NCI-H1092 (cell line): Measurements from ENCODE around the gene SBNO2.
"Not testable (repeated sequence)": the region's sequence is repeated elsewhere in the genome, so short reads cannot be mapped to it uniquely, and the experiment has no call there.

Experiments
- DNase-seq: peaks from one replicate; lab custom pipeline; 2025; lab: John Stamatoyannopoulos, UW

Gene SBNO2

GRCh38 chr19:1118999-1119398 is 55.1 kb downstream of the SBNO2 start:
- DNase-seq, result no peak

GRCh38 chr19:1117654-1118053 is 56.4 kb downstream of the SBNO2 start:
- DNase-seq, result no peak

DNA sequence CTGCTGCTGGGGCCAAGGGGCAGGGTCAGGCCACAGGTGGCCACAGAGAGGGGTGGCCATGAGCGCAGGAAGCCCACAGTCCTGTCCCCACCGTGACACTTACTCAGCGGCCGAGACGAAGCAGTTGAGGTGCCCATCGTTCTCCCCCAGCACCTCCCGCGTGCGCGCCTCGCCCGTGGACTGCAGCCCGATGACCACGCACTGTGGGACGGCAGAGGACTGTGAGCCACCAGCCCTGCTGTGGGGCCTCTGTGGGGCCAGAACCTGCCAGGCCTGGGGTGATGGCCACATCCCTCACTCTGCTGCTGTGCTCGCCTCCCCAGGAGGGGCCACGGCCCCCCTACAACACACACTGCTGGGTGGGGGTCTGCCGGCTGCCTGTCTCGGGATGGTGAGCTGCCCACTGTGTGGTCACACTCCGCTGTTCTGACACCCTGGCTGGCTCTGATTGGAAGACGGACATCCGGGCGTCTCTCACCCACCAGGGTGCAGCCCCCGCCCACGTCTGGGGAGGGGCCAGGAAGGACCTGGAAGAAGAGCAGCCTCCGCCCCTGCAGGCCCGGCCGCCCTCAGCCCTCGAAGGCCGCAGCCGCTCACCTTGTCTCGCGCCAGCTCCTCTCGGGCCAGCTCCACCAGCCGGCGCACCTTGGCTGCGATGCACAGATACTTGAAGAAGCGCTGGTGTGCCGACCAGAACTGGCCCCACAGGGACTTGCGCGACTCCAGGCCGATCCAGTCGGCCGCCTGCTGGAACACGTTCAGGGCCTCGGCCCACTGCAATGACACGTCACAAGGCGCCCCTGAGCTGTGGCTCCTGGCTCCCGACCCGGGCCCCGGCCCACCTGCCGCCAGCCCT is 57.1 kb downstream of the SBNO2 start:
- no peak for DNase-seq

DNA sequence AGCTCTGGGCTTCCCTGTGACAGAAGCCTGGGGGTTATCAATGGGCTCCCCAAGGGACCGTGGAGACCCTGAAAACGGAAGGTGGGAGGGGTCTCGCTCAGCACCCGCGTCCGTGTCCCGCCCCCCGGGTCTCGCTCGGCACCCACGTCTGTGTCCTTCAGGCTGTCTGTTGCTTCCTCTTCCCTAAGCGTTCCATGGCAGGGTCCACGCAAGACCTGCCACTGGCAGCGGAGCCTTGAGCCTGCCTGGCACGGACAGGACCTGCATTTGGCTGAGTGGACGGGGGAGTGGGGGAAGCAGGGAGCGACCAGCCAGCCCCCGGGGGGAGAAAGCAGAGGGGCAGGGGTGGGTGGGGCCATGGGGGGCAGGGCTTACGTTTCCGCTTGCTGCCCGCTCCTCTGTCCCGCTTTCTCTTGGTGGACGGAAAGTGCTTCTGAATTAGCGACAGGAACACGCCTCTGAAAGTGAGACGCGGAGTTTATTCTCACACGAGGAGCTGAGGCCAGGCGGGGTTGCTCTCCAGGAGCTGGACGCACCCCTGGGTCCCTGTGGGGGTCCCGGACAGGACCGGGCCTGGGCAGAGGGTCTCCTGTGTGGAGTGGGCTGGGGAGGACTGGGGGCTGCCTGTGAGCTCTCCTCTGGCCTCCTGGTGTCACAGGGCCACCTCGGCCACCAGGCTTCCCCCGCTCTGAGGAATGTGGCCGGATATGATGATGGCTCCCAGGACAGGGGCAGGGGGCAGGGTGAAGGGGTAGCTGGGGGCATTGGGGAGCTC is 58.2 kb downstream of the SBNO2 start:
- DNase-seq, result no peak

DNA sequence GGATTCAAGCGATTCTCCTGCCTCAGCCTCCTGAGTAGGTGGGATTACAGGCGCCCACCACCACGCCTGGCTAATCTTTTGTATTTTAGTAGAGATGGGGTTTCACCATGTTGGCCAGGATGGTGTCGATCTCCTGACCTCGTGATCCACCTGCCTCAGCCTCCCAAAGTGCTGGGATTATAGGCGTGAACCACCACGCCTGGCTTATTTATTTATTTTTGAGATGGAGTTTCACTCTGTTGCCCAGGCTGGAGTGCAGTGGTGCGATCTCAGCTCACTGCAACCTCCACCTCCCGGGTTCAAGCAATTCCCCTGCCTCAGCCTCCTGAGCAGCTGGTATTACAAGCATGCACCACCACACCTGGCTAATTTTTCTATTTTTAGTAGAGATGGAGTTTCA is 59.3 kb downstream of the SBNO2 start:
- not testable (repeated sequence) for DNase-seq

DNA sequence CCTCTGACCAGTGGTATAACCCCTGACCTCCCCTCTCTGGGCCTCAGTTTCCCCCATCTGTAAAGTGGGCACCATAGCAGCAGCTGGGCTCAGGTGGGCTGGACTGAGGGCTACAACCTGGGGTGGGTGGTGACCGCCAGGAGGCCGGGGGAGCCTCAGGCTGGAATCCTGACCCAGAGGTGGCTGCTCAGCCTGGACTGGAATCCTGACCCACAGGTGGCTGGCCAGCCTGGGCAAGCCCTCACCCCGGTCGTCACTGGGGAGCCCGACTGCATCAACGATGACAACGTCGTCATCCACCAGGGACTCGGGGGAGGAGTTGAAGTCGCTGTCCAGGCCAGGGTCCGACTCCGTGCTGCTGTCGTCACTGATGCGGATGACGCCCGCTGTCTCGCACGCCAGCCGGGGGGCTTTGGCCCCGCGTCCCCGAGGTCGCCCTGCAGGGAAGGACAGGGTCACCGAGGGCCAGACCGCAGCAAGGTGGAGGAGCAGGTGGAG is 60.0 kb downstream of the SBNO2 start:
- no peak for DNase-seq

DNA sequence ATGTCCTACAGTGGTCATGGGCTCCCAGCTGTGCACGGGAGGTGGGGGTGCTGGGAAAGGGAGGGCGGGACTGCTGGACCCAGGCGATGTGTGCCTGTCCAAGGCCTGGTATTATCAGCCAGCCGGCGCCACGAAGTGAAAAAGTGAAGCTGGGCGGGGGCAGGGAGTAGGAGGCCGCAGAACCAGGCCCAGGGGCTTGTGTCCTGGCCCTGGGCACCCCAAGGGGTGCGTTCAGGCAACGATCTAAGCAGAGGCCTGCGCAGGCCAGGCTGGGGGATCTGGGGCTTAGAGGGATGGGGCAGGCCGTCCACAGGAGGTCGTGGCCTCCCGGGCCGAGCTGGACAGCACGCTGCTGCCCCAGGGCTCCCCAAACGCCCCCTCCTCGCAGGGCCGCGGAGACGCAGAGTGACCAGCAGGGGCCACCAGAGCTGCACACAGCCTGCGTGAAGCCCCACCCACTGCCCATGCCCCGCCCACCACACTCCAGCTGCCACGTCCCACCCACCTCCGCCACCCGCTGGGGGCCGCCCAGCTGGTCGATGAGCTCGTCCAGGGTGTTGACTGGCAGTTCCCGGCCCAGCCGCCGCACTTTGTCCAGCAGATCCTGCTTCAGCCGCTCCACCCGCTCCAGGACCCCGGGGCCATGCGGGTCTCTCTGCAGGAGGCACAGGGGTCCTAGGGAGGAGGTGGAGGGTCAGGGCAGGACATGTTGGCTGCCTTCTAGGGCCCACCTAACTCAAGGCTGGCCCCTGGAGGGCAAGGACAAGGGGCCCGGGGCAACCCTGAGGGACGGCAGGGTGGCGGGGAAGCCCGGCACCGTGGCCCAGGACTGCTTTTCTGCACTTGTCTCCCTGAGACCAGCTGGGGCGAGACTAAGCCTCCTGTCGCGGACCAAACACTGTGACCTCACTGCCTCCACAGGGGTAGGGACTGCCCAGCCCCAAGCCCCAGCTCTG is 60.8 kb downstream of the SBNO2 start:
- DNase-seq, result no peak

DNA sequence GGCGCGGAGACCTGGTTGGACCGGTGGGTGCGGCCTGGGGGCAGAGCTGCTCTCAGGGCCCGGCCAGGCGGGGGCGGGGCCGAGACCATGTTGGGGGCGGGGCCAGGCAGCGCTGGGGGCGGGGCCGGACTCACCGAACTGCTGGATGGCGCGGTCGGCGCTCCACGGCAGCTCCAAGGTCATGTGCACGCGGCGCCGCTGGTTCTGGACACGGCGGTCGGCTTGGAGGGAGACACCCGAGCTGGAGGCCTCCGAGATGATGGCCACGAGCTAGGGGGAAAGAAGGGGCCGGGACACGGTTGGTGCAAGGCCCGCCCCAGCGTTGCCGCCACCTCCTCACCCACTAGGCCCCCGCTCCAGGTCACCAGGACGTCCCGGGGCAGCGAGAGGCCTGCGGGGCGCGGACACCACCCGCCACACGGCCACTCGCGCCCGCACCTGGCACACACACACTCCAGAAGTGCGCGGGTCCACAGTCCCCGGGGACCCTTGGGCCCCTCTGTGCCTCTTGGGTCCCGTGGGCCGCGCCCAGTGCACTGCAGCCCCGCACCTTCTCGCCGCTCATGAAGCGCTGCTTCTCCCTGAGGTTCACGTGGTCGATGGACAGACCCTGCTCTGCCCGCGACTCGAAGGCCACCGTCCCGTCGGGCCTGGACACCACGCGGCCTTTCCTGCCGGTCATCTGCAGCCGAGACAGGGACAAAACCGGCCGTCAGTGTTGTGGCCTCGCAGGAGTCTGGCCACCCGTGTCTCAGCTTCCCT is 61.6 kb downstream of the SBNO2 start:
- no peak for DNase-seq

DNA sequence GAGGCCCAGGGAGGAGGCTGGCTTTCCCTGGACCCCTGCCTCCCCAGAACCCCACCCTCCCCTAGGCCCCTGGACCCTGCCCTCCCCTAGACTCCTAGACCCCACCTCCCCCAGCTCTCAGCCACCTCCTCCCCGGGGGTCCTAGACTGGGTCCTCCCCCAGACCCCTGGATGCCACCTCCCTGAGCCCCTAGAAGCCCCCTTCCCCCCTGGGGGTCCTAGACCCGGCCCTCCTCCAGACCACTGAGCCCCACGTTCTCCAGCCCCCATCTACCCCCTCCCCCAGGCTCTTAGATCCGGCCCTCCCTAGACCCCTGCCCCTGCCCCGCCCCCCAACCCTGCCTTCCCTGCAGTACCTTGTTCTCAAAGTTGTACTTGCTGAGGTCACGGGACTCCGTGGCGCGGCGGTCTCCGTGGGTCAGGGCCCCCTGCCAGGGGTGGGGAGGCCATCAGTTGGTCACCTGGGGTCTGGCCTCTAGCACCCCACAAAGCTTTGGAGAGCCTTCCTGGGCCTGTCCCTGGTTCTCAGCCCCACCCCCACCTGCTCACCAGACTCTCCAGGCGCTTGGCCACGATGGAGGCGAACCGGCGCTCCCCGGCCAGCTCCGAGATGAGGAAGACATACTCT is 62.3 kb downstream of the SBNO2 start:
- no peak for DNase-seq

- DNase-seq, result no peak
Observed at GRCh38 chr19:1110809-1111640, 63.0 kb downstream of the SBNO2 start.

DNA sequence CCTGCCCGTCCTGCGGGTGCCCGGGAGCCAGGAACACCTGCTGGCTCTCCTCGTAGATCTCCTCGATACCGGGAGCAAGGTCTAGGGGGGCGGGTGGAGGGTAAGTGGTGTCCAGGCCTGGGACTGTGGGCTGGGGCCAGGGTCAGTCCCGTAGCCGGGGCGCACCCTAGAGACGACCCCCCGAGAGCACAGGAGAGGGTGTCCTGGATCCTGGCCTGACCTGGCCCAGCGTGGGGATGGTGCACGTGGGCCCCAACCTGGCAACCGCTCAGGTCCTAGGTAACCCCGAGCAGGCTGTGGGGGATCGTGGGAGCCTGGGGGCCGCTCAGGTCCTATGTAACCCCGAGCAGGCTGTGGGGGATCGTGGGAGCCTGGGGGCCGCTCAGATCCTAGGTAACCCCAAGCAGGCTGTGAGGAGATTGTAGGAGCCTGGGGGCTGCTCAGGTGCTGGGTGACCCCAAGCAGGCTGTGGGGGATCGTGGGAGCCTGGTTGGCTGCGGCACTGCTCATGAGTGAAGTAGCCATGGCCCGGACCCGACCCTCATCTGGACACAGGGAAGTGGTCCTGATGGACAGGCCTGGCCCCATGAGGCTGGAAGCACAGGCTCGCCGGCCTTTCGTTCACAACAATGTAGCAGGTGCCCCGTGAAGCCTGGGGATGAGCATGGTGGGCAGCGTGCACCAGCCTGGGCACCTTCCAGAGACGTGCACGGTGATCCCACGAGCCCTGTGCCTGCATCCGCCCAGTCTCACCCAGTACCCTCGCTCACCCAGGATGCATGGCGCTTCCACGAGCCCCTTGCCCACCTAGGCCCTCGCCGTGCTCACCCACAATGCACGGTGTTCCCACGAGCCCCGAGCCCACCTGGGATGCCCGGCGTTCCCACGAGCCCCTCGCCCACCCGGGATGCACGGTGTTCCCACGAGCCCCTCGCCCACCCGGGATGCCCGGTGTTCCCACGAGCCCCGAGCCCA is 64.1 kb downstream of the SBNO2 start:
- DNase-seq, result no peak

DNA sequence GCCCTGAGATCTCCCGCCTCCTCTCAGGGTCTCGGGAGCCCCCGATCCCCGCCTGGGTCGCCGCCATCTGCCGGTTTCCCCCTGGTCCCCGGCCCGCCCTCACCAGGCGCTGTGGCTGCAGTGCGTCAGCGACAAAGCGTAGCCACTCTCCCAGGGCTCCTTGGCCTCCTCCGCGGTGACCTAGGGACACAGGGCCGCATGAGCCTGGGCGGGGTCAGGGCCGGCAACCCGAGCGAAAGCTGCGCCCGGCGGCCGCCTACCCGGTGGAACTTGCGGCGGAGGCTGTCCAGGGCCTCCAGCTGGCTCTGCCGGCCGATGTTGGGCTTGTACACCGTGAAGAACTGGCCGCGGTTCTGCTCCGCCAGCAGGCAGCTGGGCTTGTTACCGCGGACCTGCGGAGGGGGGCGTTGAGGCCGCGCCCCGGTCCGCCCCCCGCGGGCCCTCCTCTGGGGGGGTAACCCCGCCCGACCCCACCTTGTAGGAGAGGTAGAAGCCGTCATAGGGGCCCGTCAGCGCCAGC is 65.0 kb downstream of the SBNO2 start:
- DNase-seq, result no peak

- DNase-seq, result no peak
Observed at GRCh38 chr19:1108291-1109031, 65.6 kb downstream of the SBNO2 start.

DNA sequence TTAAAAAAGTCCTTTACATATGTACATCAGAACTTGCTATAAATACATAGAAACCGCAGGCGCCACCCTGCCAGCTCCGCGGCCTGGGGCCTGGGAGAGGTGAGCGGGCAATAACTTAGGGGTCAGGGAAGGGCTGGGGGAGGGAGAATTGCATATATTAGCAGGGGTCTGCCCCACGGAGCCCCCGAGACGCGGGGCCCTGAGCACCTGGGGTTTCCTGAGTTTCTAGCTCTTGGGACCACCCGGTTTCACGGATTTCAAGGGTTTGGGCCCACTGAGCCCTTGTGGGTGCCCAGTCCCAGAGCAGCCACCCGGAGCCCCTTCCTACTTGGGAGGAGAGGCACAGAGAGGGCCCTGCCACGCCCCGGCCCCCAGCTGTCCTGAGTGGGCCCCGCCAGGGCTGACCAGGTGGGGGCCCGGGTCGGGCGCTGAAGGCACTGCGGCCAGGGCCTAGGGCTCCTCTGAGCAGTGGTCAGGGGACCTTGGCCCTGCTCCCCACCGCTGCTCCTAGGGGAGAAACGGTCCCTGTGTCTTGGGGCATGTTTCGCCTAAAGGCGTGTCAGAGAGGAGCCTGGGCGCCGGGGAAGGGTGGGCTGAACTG is 66.3 kb downstream of the SBNO2 start:
- no peak for DNase-seq

DNA sequence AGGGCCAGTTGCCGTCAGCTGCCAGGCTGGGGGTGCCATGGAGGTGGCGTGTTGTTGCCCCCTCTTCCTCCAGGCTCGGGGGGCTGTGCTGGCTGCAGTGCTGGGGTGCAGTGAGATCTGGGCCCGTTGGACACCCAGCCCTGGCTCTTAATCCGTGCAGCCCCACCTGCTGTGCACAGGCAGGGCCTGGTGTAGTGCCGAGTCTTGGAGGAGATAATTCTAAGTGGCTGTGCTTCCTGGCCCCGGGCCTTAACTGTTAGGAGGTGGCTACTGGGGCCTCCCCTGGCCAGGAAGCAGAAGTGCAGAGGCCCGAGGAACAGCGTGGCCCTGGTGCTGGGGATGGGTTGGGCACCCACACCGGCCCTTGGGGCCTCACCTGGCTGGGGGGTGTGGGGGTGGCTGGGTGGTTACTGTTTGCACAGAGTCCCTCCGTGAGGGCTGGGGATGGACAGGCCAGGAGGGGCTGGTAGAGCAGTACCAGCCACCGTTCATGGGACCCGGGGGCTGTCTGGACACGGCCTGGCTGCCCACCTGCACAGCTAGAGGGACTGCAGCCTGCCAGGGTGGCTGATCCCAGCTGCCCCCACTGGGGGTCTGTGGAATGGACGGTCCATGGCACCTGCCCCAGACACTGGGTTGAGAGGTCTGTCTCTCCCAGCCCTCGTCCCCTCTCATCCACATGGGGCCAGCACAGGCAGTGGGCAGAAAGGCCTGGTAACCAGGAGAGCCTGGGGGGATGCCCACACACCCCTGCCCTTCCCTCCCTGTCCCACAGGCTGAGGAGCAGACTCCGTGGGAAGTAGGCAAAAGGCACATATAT is 67.0 kb downstream of the SBNO2 start:
- no peak for DNase-seq
